ENCODE results near the gene RPLP1.

Gene RPLP1

GRCh38 chr15:69497076-69497475 is 44.5 kb downstream of the RPLP1 start:
- no peak overlapping the region for H3K4me3 ChIP-seq (ENCODE audit: low read depth, low read length)
- no peak for TF ChIP-seq CTCF (IDR thresholded peaks at IDR 0.05; ENCODE audit: low read depth, low read length)

GRCh38 chr15:69497667-69498066 is 45.0 kb downstream of the RPLP1 start:
- no peak overlapping the region for H3K4me3 ChIP-seq (ENCODE audit: low read depth, low read length)
- TF ChIP-seq CTCF (IDR thresholded peaks at IDR 0.05; ENCODE audit: low read depth, low read length): no peak

GRCh38 chr15:69498282-69498681 is 45.7 kb downstream of the RPLP1 start:
- no peak for TF ChIP-seq CTCF (IDR thresholded peaks at IDR 0.05; ENCODE audit: low read depth, low read length)
- H3K4me3 ChIP-seq (ENCODE audit: low read depth, low read length): no peak overlapping the region

- H3K4me3 ChIP-seq (ENCODE audit: low read depth, low read length): no peak overlapping the region
- TF ChIP-seq CTCF (IDR thresholded peaks at IDR 0.05; ENCODE audit: low read depth, low read length): no peak
Measured at GRCh38 chr15:69498987-69499386, 46.4 kb downstream of the RPLP1 start.

GRCh38 chr15:69499521-69500211 is 47.0 kb downstream of the RPLP1 start:
- H3K4me3 ChIP-seq (ENCODE audit: low read depth, low read length): no peak overlapping the region
- no peak for TF ChIP-seq CTCF (IDR thresholded peaks at IDR 0.05; ENCODE audit: low read depth, low read length)

GRCh38 chr15:69500339-69500738 is 47.7 kb downstream of the RPLP1 start:
- no peak overlapping the region for H3K4me3 ChIP-seq (ENCODE audit: low read depth, low read length)
- TF ChIP-seq CTCF (IDR thresholded peaks at IDR 0.05; ENCODE audit: low read depth, low read length): no peak

- TF ChIP-seq CTCF (IDR thresholded peaks at IDR 0.05; ENCODE audit: low read depth, low read length): no peak
- no peak overlapping the region for H3K4me3 ChIP-seq (ENCODE audit: low read depth, low read length)
Measured at GRCh38 chr15:69501456-69501855, 48.8 kb downstream of the RPLP1 start.

Data from WI38 (cell line).